ENCODE measurements around the gene PTPRD. TPM values are rescaled to one million over a fixed set of nuclear protein-coding genes. Genes with fewer than 3 reads are reported as not detected.

PTPRD gene
- total and polyA plus RNA-seq, 2 of the 4 experiments (the other 2 are of a cell fraction), result 0.07 to 0.18 TPM

- Histone ChIP-seq H2BK20ac (ENCODE audit: low read depth, low read length) (no peak overlapping the region), H3K9me3 (ENCODE audit: control insufficient read depth, insufficient read depth, low read length) (no peaks in the 10 kb centered on the region), H4K91ac (ENCODE audit: insufficient read depth, low read depth, low read length) (no peak overlapping the region), H3K27ac (ENCODE audit: insufficient read depth, low read length) (no peak overlapping the region), H3K14ac (replicated peaks; ENCODE audit: low read depth, low read length) (no peak overlapping the region), H3K36me3 (ENCODE audit: control insufficient read depth, insufficient read depth, low read length) (no peaks in the 10 kb centered on the region), H3K56ac (ENCODE audit: extremely low read depth, insufficient read depth, low read length) (no peak overlapping the region), H3K18ac (ENCODE audit: low read depth, low read length) (no peak overlapping the region), H2AK5ac (ENCODE audit: low read depth, low read length) (no peak overlapping the region), H2BK120ac (ENCODE audit: low read depth, low read length) (no peak overlapping the region), H3K9me1 (ENCODE audit: insufficient read depth, low read length) (no peaks in the 10 kb centered on the region), H3K4me1 (ENCODE audit: control insufficient read depth, insufficient read depth, low read length) (no peaks in the 10 kb centered on the region), H4K20me1 (ENCODE audit: insufficient read depth, low read length) (no peaks in the 10 kb centered on the region), H4K5ac (ENCODE audit: low read depth, low read length) (no peak overlapping the region), H2AFZ (replicated peaks; ENCODE audit: low read length, poor library complexity) (no peak overlapping the region), H2BK15ac (ENCODE audit: low read depth, low read length) (no peak overlapping the region), H2AK9ac (replicated peaks; ENCODE audit: low read depth, low read length, poor library complexity) (no peak overlapping the region), H2BK5ac (ENCODE audit: low read depth, low read length, poor library complexity, severe bottlenecking) (no peak overlapping the region), H3K79me1 (ENCODE audit: low read depth in 1 of 2, low read length in 2 of 2) (no peaks in the 10 kb centered on the region), H3K9ac (ENCODE audit: low read depth, low read length) (no peak overlapping the region), H4K8ac (ENCODE audit: low read depth in 2 of 2, low read length in 2 of 2) (no peak overlapping the region), H3K27me3 (ENCODE audit: control insufficient read depth, insufficient read depth, low read length) (no peaks in the 10 kb centered on the region), H3K4me3 (ENCODE audit: insufficient read depth, low read depth, low read length) (no peak overlapping the region), H3K4ac (ENCODE audit: low read depth, low read length) (no peak overlapping the region), H3K4me2 (ENCODE audit: low read depth, low read length) (no peak overlapping the region), H3K23ac (ENCODE audit: low read depth, low read length) (no peak overlapping the region)
- ATAC-seq (ENCODE audit: low read depth) (no peak), DNase-seq (no peak)
- TF ChIP-seq MAZ (IDR thresholded peaks at IDR 0.05; ENCODE audit: borderline replicate concordance, low read depth, low read length) (no peak), FOS (IDR thresholded peaks at IDR 0.05; ENCODE audit: low read depth, low read length) (no peak), SMC3 (IDR thresholded peaks at IDR 0.05; ENCODE audit: low read depth, low read length) (no peak)
- ChIA-PET CTCF (interaction anchor here (0.6 kb wide), 1 partner anchor 10 kb away, joined by 5 read pairs; no protein-coding TSS in a partner anchor), POLR2A (ENCODE audit: unreplicated experiment) (no interaction called here)
- WGBS, 2 experiments (ENCODE audit: extremely low coverage in 2 of 2, insufficient read length in 1 of 2), result no CpG with 5 or more reads among the region's 1 CpG
- intact Hi-C loops (cut with micrococcal nuclease) (no loop called here), in situ Hi-C loops (cut with MboI; ENCODE audit: low sequenced_read_pairs) (no loop called here), dilution Hi-C loops (cut with HindIII; ENCODE audit: low sequenced_read_pairs, unreplicated experiment) (no loop called here)
- no TSS peak for BruUV-seq (replicated peaks)
These were observed 604.6 kb downstream of the PTPRD start for GRCh38 chr9:10008101-10008799.
